HFFc6 (cell line): ENCODE data around the gene ORM2. TPM values are rescaled to one million over a fixed set of nuclear protein-coding genes. Genes with fewer than 3 reads are reported as not detected.

ENCODE experiments used
- DNase-seq: peaks from one replicate; pipeline ENCODE4 v3.0.0-alpha.2; 2018
- H3K27ac Mint-ChIP-seq: 2 replicates; pipeline ENCODE4 v1.8.0; 2020; ENCODE audit warnings: mild to moderate bottlenecking, mixed read lengths
- H3K27me3 Mint-ChIP-seq: 2 replicates; pipeline ENCODE4 v1.8.0; 2021; ENCODE audit warnings: mild to moderate bottlenecking, moderate library complexity, mixed read lengths; ENCODE audit not compliant: insufficient read depth
- H3K36me3 Mint-ChIP-seq: 2 replicates; pipeline ENCODE4 v1.8.0; 2021; ENCODE audit warnings: low read depth, mixed read lengths
- H3K4me1 Mint-ChIP-seq: 2 replicates; pipeline ENCODE4 v1.8.0; 2020; ENCODE audit warnings: low read depth, mixed read lengths
- H3K4me3 Mint-ChIP-seq: 2 replicates; pipeline ENCODE4 v1.8.0; 2020; ENCODE audit warnings: mild to moderate bottlenecking, moderate library complexity, mixed read lengths
- H3K9me3 Mint-ChIP-seq: 2 replicates; pipeline ENCODE4 v1.8.0; 2020; ENCODE audit warnings: mild to moderate bottlenecking, mixed read lengths
- CTCF ChIP-seq: fragments of 200-600 bp; sonication (generic); IDR thresholded peaks from 2 replicates; pipeline ENCODE4 v1.5.0; 2021; ENCODE audit warnings: antibody characterized with exemption, mild to moderate bottlenecking
- total RNA-seq, 6 experiments: library from RNA; stranded (reverse); fragmentation: NEBNext Ultra II Directional; extraction: Animal tissue kit (Norgen Biotek cat#: 25700); gene quantifications; 2 replicates in 1 of 6; 3 replicates in 5 of 6; pipeline ENCODE4 v1.2.3, GENCODE V29; 2021

The ORM2 gene
- total RNA-seq, 6 experiments from 2014 or later, result not detected

GRCh38 chr9:114363424-114363823, 33.8 kb downstream of the ORM2 start:
- Mint-ChIP-seq H3K27me3 (peaks cover 3% of the 10 kb centered on the region), H3K36me3 (peaks cover 40% of the 10 kb centered on the region), H3K9me3 (no peaks in the 10 kb centered on the region), H3K4me1 (peaks cover 45% of the 10 kb centered on the region), H3K27ac (peak overlapping the region; percentile 91), H3K4me3 (peak overlapping the region; percentile 75; the same call in 1 of the 2 replicates)
- no peak for DNase-seq
- no peak for TF ChIP-seq CTCF

GRCh38 chr9:114364134-114365041, 34.7 kb downstream of the ORM2 start:
- peak; percentile 94 for DNase-seq
- Mint-ChIP-seq H3K4me1 (peaks cover 45% of the 10 kb centered on the region), H3K36me3 (peaks cover 36% of the 10 kb centered on the region), H3K27ac (peak overlapping the region; percentile 91), H3K4me3 (peak overlapping the region; percentile 75), H3K27me3 (peaks cover 3% of the 10 kb centered on the region), H3K9me3 (no peaks in the 10 kb centered on the region)
- TF ChIP-seq CTCF, result no peak

- H3K36me3 Mint-ChIP-seq, result peaks cover 28% of the 10 kb centered on the region
- peaks cover 45% of the 10 kb centered on the region for H3K4me1 Mint-ChIP-seq
- no peaks in the 10 kb centered on the region for H3K9me3 Mint-ChIP-seq
- no peaks in the 10 kb centered on the region; the same call in none of the 2 replicates for H3K27me3 Mint-ChIP-seq
- H3K27ac Mint-ChIP-seq, result no peak overlapping the region
- no peak overlapping the region for H3K4me3 Mint-ChIP-seq
- no peak for DNase-seq
- TF ChIP-seq CTCF, result no peak
These were observed 35.5 kb downstream of the ORM2 start for GRCh38 chr9:114365194-114365593.

- no peak for TF ChIP-seq CTCF
- peak overlapping the region; percentile 79 for H3K27ac Mint-ChIP-seq
- DNase-seq, result peak; percentile 80
- peak overlapping the region; percentile 19 for H3K4me3 Mint-ChIP-seq
- no peaks in the 10 kb centered on the region for H3K9me3 Mint-ChIP-seq
- peaks cover 15% of the 10 kb centered on the region for H3K36me3 Mint-ChIP-seq
- H3K4me1 Mint-ChIP-seq, result peaks cover 46% of the 10 kb centered on the region
- H3K27me3 Mint-ChIP-seq, result no peaks in the 10 kb centered on the region; the same call in 1 of the 2 replicates
These were observed 36.9 kb downstream of the ORM2 start for GRCh38 chr9:114366334-114367128.

- Mint-ChIP-seq H3K4me3 (no peak overlapping the region), H3K27me3 (peaks cover 3% of the 10 kb centered on the region), H3K27ac (no peak overlapping the region), H3K9me3 (no peaks in the 10 kb centered on the region), H3K36me3 (peaks cover 14% of the 10 kb centered on the region), H3K4me1 (peaks cover 54% of the 10 kb centered on the region)
- no peak for TF ChIP-seq CTCF
- no peak for DNase-seq
These were observed 37.7 kb downstream of the ORM2 start for GRCh38 chr9:114367366-114367765.
